Memory B cell (primary cell): Measurements from ENCODE around the gene FXYD3.

Source experiments
- ATAC-seq: fragments of 150-1000 bp; cut with Tn5 transposase; 2 replicates; pipeline ENCODE4 v1.10.0; 2021; ENCODE audit warnings: low read depth, mild to moderate bottlenecking, moderate library complexity
- DNase-seq, 2 donors: peaks; one replicate each; pipeline ENCODE4 v3.0.0; 2022; ENCODE audit warnings: low spot score in 2 of 2
- H3K27ac Mint-ChIP-seq: one replicate; pipeline ENCODE4 v1.8.0; 2022; ENCODE audit warnings: mild to moderate bottlenecking, moderate library complexity, mixed read lengths
- H3K27me3 Mint-ChIP-seq: one replicate; pipeline ENCODE4 v1.8.0; 2022; ENCODE audit warnings: mixed read lengths
- H3K36me3 Mint-ChIP-seq: one replicate; pipeline ENCODE4 v1.8.0; 2022; ENCODE audit warnings: mild to moderate bottlenecking, mixed read lengths
- H3K4me1 Mint-ChIP-seq: one replicate; pipeline ENCODE4 v1.8.0; 2022; ENCODE audit warnings: mixed read lengths
- H3K4me3 Mint-ChIP-seq: one replicate; pipeline ENCODE4 v1.8.0; 2022; ENCODE audit warnings: mild to moderate bottlenecking, moderate library complexity, mixed read lengths
- H3K9me3 Mint-ChIP-seq: one replicate; pipeline ENCODE4 v1.8.0; 2022; ENCODE audit warnings: mixed read lengths

The FXYD3 gene

DNA sequence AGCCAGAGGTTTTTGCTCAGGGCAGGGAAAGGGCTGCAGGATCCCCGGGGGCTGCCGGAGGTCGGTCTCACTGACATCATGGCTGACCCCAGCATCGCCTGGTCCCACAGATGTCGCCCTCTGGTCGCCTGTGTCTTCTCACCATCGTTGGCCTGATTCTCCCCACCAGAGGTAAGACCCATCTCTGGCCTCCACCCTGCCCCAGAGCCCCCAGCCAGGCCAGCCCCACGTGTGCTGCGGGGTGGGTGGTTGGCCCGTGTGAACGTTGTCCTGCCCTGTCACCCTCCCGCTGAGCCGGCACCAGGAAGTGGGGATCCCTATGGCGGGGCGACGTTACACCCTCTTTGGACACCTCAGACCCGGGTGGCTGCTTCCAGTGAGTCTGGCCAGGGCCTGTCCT, 39.8 kb downstream of the FXYD3 start:
- DNase-seq (no peak), ATAC-seq (peak; percentile 5)
- H3K4me3 Mint-ChIP-seq = peak overlapping the region; percentile 99
- peaks cover 24% of the 10 kb centered on the region for H3K36me3 Mint-ChIP-seq
- no peaks in the 10 kb centered on the region for H3K9me3 Mint-ChIP-seq
- peak overlapping the region; percentile 95 for H3K27ac Mint-ChIP-seq
- H3K27me3 Mint-ChIP-seq = peaks cover 2% of the 10 kb centered on the region
- peaks cover 39% of the 10 kb centered on the region for H3K4me1 Mint-ChIP-seq

DNA sequence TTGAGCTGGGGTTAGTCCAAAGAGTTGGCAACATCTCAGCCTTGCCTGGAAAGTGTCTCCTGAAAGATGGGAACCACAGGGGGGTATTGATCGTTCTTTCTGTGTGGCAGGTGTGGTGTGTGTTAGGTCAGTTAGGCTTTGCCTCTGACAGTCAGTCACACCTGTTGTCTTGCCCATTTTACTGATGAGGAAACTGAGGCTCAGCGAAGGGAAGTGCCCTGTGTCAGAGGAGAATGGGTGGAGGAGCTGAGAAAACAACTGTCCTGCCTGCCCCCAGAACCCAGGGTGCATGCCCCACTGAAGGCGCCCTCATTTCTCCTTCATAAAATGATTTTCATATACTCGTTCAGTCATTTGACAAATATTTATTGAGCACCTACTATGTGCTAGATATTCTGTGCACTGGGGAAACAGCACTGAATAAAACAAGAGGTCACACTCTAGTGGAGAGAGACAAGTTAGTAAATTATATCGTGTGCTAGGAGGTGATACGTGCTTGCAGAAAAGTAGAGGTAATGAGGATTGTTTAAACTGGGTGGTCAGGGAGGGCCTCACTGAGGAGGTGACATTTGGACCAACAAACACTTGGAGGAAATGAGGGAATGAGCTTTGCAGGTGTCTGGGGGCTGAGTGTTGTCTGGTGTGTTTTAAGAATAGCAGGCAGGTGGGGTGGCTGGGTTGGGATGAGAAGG, 40.5 kb downstream of the FXYD3 start:
- ATAC-seq (no peak), DNase-seq (no peak)
- H3K27me3 Mint-ChIP-seq = peaks cover 2% of the 10 kb centered on the region
- peaks cover 42% of the 10 kb centered on the region for H3K4me1 Mint-ChIP-seq
- H3K36me3 Mint-ChIP-seq = peaks cover 27% of the 10 kb centered on the region
- H3K4me3 Mint-ChIP-seq = peak overlapping the region; percentile 99
- H3K27ac Mint-ChIP-seq = peak overlapping the region; percentile 95
- H3K9me3 Mint-ChIP-seq = no peaks in the 10 kb centered on the region

DNA sequence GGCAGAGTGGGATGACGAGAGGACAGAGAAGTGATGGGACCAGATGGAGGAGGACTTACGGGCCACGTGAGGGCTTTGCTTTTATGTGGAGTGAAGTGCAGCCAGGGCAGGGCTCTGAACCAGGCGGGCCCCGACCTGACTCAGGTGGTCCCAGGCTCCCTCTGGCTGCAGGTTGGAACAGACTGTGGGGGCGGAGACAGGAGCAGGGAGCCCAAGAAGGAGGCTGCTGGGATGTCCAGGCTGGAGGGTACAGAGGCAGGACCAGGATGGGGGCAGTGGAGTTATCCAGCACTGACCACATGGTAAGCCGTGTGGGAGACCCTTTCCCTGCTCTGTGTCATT, 41.0 kb downstream of the FXYD3 start:
- peaks cover 32% of the 10 kb centered on the region for H3K36me3 Mint-ChIP-seq
- peaks cover 44% of the 10 kb centered on the region for H3K4me1 Mint-ChIP-seq

DNA sequence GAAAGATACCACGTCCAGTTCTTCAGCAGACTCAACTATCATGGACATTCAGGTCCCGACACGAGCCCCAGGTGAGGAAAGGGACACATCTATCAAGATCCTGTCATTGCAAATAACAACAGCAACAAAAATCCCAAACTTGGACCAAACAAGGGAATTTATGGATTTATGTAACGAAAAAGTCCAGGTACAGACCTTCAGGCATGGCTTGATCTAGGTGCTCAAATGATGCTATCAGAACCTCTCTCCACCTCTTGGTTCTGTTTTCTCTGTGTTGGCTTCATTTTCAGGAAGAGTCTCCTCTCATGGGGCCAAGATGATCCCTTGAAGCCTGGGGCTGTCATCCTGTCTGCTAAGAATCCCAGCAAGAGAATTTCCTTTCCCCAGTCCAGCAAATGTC, 41.8 kb downstream of the FXYD3 start:
- ATAC-seq = no peak
- Mint-ChIP-seq H3K9me3 (peaks cover 3% of the 10 kb centered on the region), H3K4me1 (peaks cover 43% of the 10 kb centered on the region), H3K27ac (no peak overlapping the region), H3K27me3 (peaks cover under 1% of the 10 kb centered on the region), H3K4me3 (no peak overlapping the region), H3K36me3 (peaks cover 40% of the 10 kb centered on the region)
- no peak for DNase-seq

More for the DNA sequence above, 41.0 kb downstream of the FXYD3 start:
- Mint-ChIP-seq H3K27me3 (peaks cover 2% of the 10 kb centered on the region), H3K27ac (peak overlapping the region; percentile 95), H3K4me3 (peak overlapping the region; percentile 99), H3K9me3 (no peaks in the 10 kb centered on the region)
- no peak for ATAC-seq
- no peak for DNase-seq

DNA sequence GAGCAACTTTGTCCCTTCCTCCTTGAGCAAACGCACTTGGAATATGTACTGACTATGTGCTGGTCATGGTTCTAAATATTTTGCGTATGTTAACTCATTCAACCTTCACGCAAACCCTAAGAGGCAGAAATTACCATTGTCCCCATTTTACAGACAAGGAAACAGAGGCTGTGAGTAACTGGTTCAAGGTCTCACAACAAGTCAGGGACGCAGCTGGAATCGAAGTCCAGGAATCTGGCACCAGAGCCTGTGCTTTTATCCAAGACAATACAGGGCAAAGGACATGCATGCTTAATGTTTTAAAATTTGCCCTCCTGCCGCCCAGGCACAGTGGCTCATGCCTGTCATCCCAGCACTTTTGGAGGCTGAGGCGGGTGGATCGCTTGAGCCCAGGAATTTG, 44.0 kb downstream of the FXYD3 start:
- Mint-ChIP-seq H3K27me3 (no peaks in the 10 kb centered on the region), H3K4me3 (no peak overlapping the region), H3K4me1 (peaks cover 34% of the 10 kb centered on the region), H3K36me3 (peaks cover 55% of the 10 kb centered on the region), H3K27ac (no peak overlapping the region), H3K9me3 (peaks cover 3% of the 10 kb centered on the region)
- ATAC-seq (no peak), DNase-seq (no peak)

DNA sequence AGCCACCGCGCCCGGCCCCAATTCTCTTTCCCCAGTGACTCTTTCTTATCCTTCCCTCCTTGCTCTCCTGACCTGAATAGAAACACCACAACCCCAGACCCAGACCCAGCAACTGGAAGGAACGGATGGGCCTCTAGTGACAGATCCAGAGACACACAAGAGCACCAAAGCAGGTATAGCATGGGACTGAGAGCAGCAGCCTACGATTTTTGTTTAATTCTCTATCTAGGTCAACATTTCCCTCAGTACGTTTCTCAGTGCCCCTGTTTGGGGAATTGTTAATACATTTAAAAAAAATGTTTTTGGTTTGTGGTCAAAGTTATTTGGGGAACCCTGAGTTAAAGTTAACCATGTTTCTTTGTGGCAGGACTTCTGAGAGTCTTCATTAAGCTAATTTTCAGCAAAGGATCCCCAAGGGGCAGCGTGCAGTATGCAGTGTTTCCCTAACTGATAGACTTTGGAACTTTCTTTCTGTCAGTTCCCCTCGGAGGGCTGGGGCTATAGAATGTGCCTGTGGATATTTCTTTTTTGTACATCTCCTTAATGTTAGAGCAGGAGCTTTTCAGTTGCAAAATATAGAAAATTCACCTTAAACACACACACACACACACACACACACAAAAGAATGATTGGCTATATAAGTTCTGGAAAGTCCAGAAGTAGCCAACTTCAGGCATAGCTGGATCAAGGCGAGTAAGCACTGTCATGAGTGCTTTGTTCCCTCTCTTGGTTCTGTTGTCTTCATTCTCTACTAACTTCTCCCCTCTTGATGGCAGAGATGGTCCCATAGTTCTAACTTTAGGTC, 45.2 kb downstream of the FXYD3 start:
- DNase-seq (no peak), ATAC-seq (no peak)
- H3K27ac Mint-ChIP-seq = peak overlapping the region; percentile 47
- H3K4me1 Mint-ChIP-seq = peaks cover 30% of the 10 kb centered on the region
- peaks cover 3% of the 10 kb centered on the region for H3K9me3 Mint-ChIP-seq
- no peaks in the 10 kb centered on the region for H3K27me3 Mint-ChIP-seq
- peaks cover 60% of the 10 kb centered on the region for H3K36me3 Mint-ChIP-seq
- no peak overlapping the region for H3K4me3 Mint-ChIP-seq

DNA sequence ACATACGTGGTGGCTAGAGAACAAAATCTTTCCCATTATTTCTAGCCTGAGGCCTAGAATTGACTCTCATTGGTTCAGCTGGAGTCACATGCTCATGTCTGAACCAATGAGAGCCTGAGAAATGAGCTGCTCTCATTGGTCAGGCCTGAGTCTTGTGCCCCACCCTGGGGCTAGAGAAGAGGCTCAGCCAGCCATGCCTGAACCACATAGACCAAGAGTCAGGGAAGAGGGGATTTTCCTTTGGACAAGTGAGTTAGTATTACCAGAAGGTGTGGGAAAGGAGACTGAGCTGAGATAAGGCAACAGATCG, 45.8 kb downstream of the FXYD3 start:
- Mint-ChIP-seq H3K27ac (peak overlapping the region; percentile 47), H3K9me3 (peaks cover 3% of the 10 kb centered on the region), H3K27me3 (no peaks in the 10 kb centered on the region), H3K4me3 (no peak overlapping the region), H3K36me3 (peaks cover 63% of the 10 kb centered on the region), H3K4me1 (peaks cover 25% of the 10 kb centered on the region)
- ATAC-seq (no peak), DNase-seq (no peak)

DNA sequence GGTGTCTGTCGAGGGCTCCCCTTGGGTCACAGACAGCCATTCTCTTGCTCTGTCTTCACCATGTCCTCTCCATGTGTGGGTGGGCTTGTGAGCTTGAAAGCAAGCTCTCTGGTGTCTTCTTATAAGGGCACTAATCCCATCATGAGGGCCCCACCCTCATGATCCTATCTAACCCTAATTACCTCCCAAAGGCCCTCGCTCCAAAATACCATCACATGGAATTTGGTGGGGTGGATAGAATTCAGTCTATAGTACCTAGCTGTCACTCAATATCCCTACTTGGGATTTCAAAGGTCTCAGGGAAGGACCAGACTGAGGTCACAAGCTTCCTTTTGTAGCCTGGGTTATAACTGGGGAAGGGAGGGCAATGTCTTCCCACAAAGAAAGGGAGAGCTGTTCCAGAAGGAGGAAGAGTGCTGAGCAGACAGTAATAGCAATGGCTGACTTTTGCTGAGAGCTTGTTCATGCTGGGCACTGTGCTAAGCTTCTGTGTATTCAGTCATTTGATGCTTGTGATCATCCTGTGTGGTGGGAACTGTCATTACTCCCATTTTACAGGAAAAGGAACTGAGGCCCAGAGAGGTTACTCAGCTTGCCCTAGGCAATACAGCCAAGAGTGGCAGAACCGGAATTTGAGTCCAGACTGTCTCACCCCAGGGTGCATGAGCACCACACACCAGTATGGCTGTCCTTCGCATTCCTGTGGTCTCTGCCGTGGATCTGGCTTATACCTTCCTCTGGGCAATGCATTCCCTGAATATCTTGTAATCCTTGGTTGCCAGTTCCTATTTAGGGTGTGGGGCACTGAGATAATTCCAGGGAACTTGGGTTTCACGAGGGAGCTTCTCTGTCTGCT, 47.1 kb downstream of the FXYD3 start:
- Mint-ChIP-seq H3K36me3 (peaks cover 64% of the 10 kb centered on the region), H3K4me1 (peaks cover 35% of the 10 kb centered on the region), H3K4me3 (no peak overlapping the region), H3K9me3 (peaks cover 3% of the 10 kb centered on the region), H3K27ac (peak overlapping the region; percentile 53), H3K27me3 (no peaks in the 10 kb centered on the region)
- DNase-seq (no peak), ATAC-seq (no peak)

DNA sequence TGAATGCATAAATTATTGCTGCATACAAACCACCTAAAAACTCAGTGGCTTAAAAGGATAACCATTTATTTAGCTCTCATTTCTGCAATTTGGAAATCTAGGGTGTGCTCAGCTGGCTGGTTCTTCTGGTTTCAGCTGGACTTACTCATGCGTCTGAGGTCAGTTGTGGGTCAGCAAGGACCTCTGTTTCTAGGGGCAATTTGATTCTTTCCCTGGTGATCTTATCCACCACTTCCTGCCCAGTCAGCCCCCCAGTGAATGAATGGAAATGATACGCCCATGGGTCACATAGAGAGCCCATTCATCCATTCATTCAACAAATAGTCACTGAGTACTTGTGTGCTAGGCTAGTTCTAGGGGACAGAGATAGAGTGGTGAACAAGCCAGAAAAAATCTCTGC, 48.8 kb downstream of the FXYD3 start:
- no peak for ATAC-seq

DNA sequence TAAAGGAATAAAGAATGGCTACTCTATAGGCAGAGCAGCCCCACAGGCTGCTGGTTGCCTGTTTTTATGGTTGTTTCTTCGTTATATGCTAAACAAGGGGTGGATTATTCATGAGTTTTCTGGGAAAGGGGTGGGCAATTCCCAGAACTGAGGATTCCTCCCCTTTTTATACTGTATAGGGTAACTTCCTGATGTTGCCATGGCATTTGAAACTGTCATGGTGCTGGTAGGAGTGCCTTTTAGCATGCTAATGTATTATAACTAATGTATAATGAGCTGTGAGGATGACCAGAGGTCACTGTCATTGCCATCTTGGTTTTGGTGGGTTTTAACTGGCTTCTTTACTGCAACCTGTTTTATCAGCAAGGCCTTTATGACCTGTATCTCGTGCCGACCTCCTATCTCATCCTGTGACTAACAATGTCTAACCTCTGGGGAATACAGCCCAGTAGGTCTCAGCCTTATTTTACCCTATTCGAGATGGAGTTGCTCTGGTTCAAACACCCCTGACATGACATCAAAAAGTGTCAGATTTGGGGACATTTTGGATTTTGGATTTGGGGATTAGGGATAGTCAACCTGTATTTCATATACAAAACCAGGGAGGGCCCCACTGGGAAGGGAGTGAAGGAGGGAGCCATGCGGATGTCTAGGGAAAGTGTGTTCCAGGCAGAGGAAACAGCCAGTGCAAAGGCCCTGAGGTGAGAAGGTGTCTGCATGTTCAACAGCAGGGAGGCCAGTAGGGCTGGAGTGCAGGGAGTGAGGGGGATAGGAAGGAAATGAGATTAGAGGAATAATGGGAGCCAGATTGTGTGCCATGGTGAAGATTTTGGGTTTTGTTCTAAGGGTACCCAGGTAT, 49.8 kb downstream of the FXYD3 start:
- DNase-seq (no peak), ATAC-seq (no peak)
- H3K27me3 Mint-ChIP-seq = no peaks in the 10 kb centered on the region
- peak overlapping the region; percentile 91 for H3K27ac Mint-ChIP-seq
- H3K4me3 Mint-ChIP-seq = peak overlapping the region; percentile 58
- H3K9me3 Mint-ChIP-seq = peaks cover 3% of the 10 kb centered on the region
- peaks cover 34% of the 10 kb centered on the region for H3K4me1 Mint-ChIP-seq
- peaks cover 62% of the 10 kb centered on the region for H3K36me3 Mint-ChIP-seq

More for the DNA sequence above, 48.8 kb downstream of the FXYD3 start:
- peaks cover 3% of the 10 kb centered on the region for H3K9me3 Mint-ChIP-seq
- DNase-seq = no peak
- H3K27me3 Mint-ChIP-seq = no peaks in the 10 kb centered on the region
- H3K27ac Mint-ChIP-seq = peak overlapping the region; percentile 65
- H3K36me3 Mint-ChIP-seq = peaks cover 61% of the 10 kb centered on the region
- no peak overlapping the region for H3K4me3 Mint-ChIP-seq
- H3K4me1 Mint-ChIP-seq = peaks cover 36% of the 10 kb centered on the region

DNA sequence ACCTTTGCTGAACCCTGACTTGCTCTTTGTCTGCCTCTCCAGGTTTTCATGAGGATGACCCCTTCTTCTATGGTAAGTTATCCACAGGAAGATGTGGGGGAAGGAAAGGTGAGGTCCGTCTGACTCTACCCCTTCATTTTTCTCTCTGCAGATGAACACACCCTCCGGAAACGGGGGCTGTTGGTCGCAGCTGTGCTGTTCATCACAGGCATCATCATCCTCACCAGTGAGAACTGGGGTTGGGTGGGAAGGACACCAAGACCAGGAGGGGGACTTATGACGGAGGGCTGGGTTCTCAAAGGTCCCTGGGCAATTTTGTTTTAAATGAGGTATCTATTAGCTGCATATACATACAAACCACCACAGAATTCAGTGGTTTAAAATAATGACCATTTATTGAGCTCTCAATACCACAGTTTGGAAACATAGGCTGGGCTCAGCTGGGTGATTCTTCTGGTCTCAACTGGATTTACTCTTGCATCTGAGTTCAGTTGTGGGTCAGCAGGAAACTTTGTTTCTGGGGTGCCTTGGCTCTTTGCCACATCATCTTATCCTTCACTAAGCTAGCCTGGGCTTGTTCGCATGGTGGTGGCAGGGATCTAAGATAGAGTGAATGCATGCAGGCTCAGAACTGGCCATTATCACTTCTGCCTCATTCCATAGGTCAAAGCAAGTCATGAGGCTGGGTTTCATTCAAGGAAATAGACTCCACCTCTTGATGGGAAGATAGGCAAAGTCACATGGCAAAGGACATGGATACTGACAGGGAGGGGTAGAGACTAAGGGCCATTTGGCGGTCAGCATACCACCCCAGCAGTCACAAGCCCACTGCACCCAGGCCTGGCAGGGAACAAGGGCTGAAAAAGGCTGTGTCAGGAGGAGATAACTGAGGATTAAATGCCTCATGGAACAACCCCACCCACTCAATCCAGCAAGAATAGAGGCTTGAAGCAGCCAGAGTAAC, 50.8 kb downstream of the FXYD3 start:
- Mint-ChIP-seq H3K9me3 (peaks cover 3% of the 10 kb centered on the region), H3K36me3 (peaks cover 55% of the 10 kb centered on the region), H3K27me3 (no peaks in the 10 kb centered on the region), H3K4me3 (peak overlapping the region; percentile 15), H3K4me1 (peaks cover 30% of the 10 kb centered on the region), H3K27ac (peak overlapping the region; percentile 91)
- DNase-seq (no peak), ATAC-seq (no peak)

DNA sequence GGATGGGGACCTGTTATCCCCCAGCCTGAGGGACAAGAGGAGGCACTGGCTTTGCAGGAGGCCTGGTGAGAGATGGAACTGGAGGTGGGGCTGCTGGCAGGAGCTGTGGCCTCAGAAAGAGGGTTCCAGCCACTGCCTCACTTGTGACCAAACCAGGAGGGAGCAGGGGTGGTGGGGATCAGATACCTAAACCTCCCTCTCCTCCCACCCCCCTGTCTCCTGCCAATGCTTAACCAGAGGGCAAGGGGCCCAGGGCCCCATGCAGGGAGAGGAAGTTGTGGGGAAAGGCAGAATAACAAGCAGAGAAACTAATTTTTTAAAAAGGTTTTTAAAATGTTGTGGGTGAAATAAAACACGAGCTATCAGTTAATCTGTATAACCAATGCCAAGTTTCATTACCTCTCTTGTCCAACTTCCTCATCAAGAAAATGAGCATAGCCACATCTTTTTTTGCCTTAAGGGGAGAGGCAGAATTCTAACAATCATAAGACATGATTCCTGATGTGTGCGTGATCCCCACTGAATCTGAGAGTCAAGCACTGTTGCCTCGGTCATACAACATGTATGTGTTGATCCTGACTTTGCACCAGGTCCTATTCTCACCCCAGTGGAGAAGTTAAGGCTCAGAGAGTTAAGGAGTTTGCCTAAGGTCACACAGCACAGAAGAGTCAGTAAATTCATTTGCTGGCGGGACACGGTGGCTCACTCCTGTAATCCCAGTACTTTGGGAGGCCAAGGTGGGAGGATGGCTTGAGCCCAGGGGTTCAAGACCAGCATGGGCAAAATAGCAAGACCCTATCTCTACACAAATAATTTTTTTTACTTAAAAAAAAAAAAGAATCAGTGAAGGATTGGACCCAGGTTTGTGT, 51.9 kb downstream of the FXYD3 start:
- no peak for DNase-seq
- Mint-ChIP-seq H3K27me3 (no peaks in the 10 kb centered on the region), H3K27ac (peak overlapping the region; percentile 91), H3K4me1 (peaks cover 29% of the 10 kb centered on the region), H3K9me3 (no peaks in the 10 kb centered on the region), H3K4me3 (peak overlapping the region; percentile 15), H3K36me3 (peaks cover 44% of the 10 kb centered on the region)
- peak; percentile 72 for ATAC-seq
